ENCODE results near the gene CEP128.

CEP128 gene

DNA sequence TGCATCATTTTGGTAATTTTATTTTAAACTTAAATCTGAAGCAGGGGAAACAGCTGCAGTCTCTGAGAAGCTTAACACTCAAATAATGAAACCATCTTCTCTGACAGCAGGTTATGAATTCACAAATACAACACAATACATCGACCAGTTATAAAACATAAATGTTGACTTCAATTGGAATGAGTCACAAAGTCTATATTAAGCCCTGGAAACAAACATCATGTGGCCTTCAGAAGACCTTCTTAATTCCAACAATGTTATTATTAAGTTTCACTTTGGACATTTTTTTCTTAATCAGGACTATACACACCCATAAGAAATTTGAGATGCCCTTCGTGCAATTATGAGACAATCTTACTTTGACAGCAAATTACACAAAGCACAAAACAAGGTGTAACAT is 68.9 kb downstream of the CEP128 start:
- H3K27me3 ChIP-seq (ENCODE audit: control insufficient read depth, insufficient read depth, low read length), result no peaks in the 10 kb centered on the region
- no peaks in the 10 kb centered on the region for H3K4me1 ChIP-seq (ENCODE audit: control insufficient read depth, insufficient read depth, low read length)
- no peaks in the 10 kb centered on the region for H3K9me3 ChIP-seq (replicated peaks; ENCODE audit: low read length)
- H3K4me2 ChIP-seq (ENCODE audit: low read length), result no peak overlapping the region
- H3K4me3 ChIP-seq (ENCODE audit: low read length), result no peak overlapping the region
- H3K9ac ChIP-seq (ENCODE audit: low read depth, low read length), result no peak overlapping the region
- H3K36me3 ChIP-seq (ENCODE audit: insufficient read depth, low read length), result no peaks in the 10 kb centered on the region

DNA sequence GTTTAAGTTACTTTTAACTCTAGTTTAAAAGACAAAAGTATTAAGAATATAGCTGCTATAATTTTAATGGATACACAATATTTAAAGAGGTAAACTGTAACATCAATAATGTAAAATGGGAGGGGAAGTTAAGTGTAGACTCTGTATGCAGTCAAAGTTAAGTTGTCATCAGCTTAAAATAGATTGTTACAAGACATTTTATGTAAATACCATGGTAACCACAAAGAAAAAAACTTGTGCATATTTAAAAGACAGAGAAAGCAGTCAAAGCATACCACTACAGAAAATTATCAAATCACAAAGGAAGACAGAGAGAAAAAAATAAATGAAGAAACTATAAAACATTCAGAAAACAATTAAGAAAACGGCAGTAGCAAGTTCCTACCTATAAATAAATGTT is 73.3 kb downstream of the CEP128 start:
- H3K36me3 ChIP-seq (ENCODE audit: insufficient read depth, low read length), result no peaks in the 10 kb centered on the region

DNA sequence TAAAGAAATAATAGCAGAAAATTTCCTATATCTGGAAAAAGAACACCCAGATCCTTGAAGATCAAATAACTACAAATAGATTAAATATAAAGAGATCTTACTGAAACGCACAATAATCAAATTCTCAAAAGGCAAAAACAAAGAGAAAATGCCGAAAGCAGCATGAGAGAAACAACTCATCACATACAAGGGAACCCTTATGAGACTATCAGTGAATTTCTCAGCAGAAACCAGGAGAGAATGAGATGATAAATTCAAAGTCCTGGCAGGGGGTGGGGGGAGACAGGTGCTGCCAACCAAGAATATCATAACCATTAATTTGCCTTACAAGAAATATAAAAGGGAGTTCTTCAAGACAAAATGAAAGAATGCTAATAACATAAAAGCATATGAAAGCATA is 73.7 kb downstream of the CEP128 start:
- H3K4me3 ChIP-seq (ENCODE audit: low read length), result no peak overlapping the region
- H3K4me1 ChIP-seq (ENCODE audit: control insufficient read depth, insufficient read depth, low read length), result no peaks in the 10 kb centered on the region
- peaks cover 3% of the 10 kb centered on the region for H3K9me3 ChIP-seq (replicated peaks; ENCODE audit: low read length)
- no peaks in the 10 kb centered on the region for H3K36me3 ChIP-seq (ENCODE audit: insufficient read depth, low read length)
- H3K9ac ChIP-seq (ENCODE audit: low read depth, low read length), result no peak overlapping the region
- no peak overlapping the region for H3K4me2 ChIP-seq (ENCODE audit: low read length)
- no peaks in the 10 kb centered on the region for H3K27me3 ChIP-seq (ENCODE audit: control insufficient read depth, insufficient read depth, low read length)

More for the DNA sequence above, 73.3 kb downstream of the CEP128 start:
- no peak overlapping the region for H3K4me2 ChIP-seq (ENCODE audit: low read length)
- H3K9ac ChIP-seq (ENCODE audit: low read depth, low read length), result no peak overlapping the region
- H3K27me3 ChIP-seq (ENCODE audit: control insufficient read depth, insufficient read depth, low read length), result no peaks in the 10 kb centered on the region
- H3K4me1 ChIP-seq (ENCODE audit: control insufficient read depth, insufficient read depth, low read length), result no peaks in the 10 kb centered on the region
- H3K4me3 ChIP-seq (ENCODE audit: low read length), result no peak overlapping the region
- peaks cover 3% of the 10 kb centered on the region for H3K9me3 ChIP-seq (replicated peaks; ENCODE audit: low read length)

DNA sequence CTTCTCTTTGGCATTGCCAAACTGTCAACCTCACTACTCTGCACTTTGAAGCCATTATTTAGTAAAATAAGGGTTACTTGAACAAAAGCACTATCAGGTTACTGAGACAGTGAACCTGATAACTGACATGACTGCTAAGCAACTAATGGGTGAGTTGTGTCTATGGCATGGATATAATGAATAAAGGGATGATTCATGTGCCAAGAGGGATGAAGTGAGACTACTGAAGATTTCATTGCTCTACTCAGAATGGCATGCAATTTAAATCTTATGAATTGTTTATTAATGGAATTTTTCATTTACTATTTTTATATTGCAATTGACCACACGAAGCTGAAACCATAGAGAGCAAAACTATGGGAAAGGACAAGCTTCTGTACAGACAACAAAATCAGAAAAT is 74.4 kb downstream of the CEP128 start:
- H3K4me2 ChIP-seq (ENCODE audit: low read length), result no peak overlapping the region

DNA sequence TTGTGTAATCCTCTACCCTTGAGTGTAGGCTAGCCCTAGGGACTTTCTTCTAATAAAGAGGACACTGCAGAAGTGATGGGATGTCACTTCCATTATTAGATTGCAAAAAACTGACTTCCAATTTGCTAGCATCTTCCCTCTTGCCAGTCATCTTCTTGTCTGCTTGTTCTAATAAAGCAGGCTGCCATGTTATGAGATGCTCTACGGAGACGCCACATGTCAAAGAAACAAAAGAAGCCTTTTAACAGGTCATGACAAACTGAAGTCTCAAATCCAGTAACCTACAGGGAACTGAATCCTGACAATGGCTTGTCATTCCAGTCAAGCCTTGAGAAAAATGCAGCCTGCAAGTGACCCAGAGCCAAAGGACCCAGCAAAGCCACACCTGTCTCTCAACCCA is 76.0 kb downstream of the CEP128 start:
- Histone ChIP-seq H3K9ac (ENCODE audit: low read depth, low read length) (no peak overlapping the region), H3K4me1 (ENCODE audit: control insufficient read depth, insufficient read depth, low read length) (no peaks in the 10 kb centered on the region), H3K4me3 (ENCODE audit: low read length) (no peak overlapping the region), H3K36me3 (ENCODE audit: insufficient read depth, low read length) (no peaks in the 10 kb centered on the region), H3K4me2 (ENCODE audit: low read length) (no peak overlapping the region), H3K9me3 (replicated peaks; ENCODE audit: low read length) (peaks cover 3% of the 10 kb centered on the region), H3K27me3 (ENCODE audit: control insufficient read depth, insufficient read depth, low read length) (no peaks in the 10 kb centered on the region)

More for the DNA sequence above, 74.4 kb downstream of the CEP128 start:
- Histone ChIP-seq H3K4me3 (ENCODE audit: low read length) (no peak overlapping the region), H3K9ac (ENCODE audit: low read depth, low read length) (no peak overlapping the region), H3K9me3 (replicated peaks; ENCODE audit: low read length) (peaks cover 3% of the 10 kb centered on the region), H3K36me3 (ENCODE audit: insufficient read depth, low read length) (no peaks in the 10 kb centered on the region), H3K4me1 (ENCODE audit: control insufficient read depth, insufficient read depth, low read length) (no peaks in the 10 kb centered on the region), H3K27me3 (ENCODE audit: control insufficient read depth, insufficient read depth, low read length) (no peaks in the 10 kb centered on the region)

DNA sequence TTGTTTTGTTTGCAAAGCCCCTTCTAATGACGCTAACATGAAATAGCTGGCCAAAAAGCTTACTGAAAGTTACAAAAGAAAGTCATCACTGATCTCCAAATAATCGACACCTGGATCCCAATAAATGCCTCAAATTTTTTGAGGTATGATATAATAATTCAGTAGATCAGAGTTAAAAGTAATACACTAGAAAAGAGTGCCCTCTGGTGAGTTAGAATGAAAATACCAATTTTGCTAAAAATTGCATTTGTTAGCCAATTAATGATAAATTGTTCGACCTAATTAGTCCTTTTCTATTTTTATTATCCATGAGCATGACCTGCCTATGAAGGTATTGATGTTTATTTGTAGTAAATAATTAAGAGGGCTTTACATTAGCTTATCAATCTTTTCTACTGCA is 78.6 kb downstream of the CEP128 start:
- no peaks in the 10 kb centered on the region for H3K27me3 ChIP-seq (ENCODE audit: control insufficient read depth, insufficient read depth, low read length)
- H3K9ac ChIP-seq (ENCODE audit: low read depth, low read length), result no peak overlapping the region
- no peaks in the 10 kb centered on the region for H3K4me1 ChIP-seq (ENCODE audit: control insufficient read depth, insufficient read depth, low read length)
- H3K9me3 ChIP-seq (replicated peaks; ENCODE audit: low read length), result peaks cover 3% of the 10 kb centered on the region
- H3K4me2 ChIP-seq (ENCODE audit: low read length), result no peak overlapping the region
- H3K36me3 ChIP-seq (ENCODE audit: insufficient read depth, low read length), result no peaks in the 10 kb centered on the region
- H3K4me3 ChIP-seq (ENCODE audit: low read length), result no peak overlapping the region

DNA sequence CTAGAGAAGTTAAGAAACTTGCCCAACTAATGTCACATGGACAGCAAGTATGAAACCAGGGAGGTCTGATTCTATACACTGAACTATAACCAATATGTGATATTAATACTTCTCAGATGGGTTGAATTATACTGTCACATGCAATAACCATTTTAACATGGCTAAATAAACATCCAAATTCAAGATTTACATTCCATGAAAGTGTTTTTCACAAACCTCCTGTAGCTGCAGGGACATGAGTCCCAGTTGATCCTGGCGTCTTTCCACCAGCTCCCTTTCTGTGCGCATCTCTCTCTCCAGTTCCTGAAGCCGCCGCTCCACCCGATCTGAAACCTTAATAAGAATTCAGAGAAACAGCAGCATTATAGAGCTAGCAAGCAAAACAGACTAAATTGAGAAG is 79.0 kb downstream of the CEP128 start:
- Histone ChIP-seq H3K9me3 (replicated peaks; ENCODE audit: low read length) (peaks cover 3% of the 10 kb centered on the region), H3K4me2 (ENCODE audit: low read length) (no peak overlapping the region), H3K4me1 (ENCODE audit: control insufficient read depth, insufficient read depth, low read length) (no peaks in the 10 kb centered on the region), H3K36me3 (ENCODE audit: insufficient read depth, low read length) (no peaks in the 10 kb centered on the region), H3K9ac (ENCODE audit: low read depth, low read length) (no peak overlapping the region), H3K4me3 (ENCODE audit: low read length) (no peak overlapping the region), H3K27me3 (ENCODE audit: control insufficient read depth, insufficient read depth, low read length) (no peaks in the 10 kb centered on the region)

DNA sequence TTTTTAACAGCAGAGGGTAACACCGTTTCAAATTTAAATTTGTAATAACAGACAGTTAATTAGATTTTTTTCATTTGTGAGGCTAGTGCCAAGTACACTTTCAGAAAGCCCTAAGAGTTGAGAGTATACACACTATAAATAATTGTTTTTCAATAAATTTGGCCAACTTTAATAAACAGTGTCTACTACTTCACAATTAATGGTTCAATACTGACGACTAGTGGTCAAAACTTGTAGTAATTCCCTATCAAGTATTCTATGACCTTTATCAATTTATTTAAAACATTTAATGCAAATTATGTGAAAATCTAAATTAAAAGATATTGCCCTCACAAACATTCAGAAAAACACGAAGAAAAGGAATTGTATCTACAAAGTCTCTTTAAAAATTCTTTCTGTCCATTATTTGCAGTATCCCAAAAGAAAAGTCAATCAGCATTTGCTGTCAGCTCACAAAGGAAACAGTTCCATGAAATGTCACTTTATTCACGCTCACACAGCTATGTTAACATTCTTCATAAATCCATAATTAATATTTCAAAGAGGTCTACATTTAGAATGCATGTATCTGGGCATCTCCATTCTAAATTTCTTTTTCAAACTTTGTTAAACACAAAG is 91.2 kb downstream of the CEP128 start:
- Histone ChIP-seq H3K27me3 (ENCODE audit: control insufficient read depth, insufficient read depth, low read length) (no peaks in the 10 kb centered on the region), H3K4me3 (ENCODE audit: low read length) (no peak overlapping the region), H3K9me3 (replicated peaks; ENCODE audit: low read length) (no peaks in the 10 kb centered on the region), H3K4me2 (ENCODE audit: low read length) (peak overlapping the region; percentile 11), H3K4me1 (ENCODE audit: control insufficient read depth, insufficient read depth, low read length) (peaks cover 11% of the 10 kb centered on the region), H3K36me3 (ENCODE audit: insufficient read depth, low read length) (no peaks in the 10 kb centered on the region), H3K9ac (ENCODE audit: low read depth, low read length) (no peak overlapping the region)

DNA sequence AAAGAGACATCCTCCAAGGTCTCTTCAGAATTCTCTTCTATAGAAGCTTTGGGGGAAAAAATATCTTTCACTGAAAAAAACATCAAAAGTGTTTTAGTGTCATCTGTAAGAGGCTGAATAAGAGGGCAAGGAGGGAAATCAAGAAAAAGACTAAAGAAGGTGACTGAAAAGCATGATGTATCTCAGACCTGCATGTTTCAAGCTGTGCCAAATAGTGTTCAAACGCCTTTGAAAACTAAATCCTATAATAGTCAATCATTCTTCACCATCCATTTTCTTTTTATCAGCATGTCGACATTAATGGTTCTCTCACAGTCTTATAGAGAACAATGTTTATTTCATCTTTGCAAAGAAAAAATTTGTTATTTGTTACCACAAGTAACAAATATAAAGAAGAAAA is 94.5 kb downstream of the CEP128 start:
- H3K9ac ChIP-seq (ENCODE audit: low read depth, low read length), result no peak overlapping the region
- H3K4me3 ChIP-seq (ENCODE audit: low read length), result no peak overlapping the region
- H3K9me3 ChIP-seq (replicated peaks; ENCODE audit: low read length), result no peaks in the 10 kb centered on the region
- H3K36me3 ChIP-seq (ENCODE audit: insufficient read depth, low read length), result no peaks in the 10 kb centered on the region
- H3K4me2 ChIP-seq (ENCODE audit: low read length), result no peak overlapping the region
- no peaks in the 10 kb centered on the region for H3K27me3 ChIP-seq (ENCODE audit: control insufficient read depth, insufficient read depth, low read length)
- H3K4me1 ChIP-seq (ENCODE audit: control insufficient read depth, insufficient read depth, low read length), result peaks cover 11% of the 10 kb centered on the region

DNA sequence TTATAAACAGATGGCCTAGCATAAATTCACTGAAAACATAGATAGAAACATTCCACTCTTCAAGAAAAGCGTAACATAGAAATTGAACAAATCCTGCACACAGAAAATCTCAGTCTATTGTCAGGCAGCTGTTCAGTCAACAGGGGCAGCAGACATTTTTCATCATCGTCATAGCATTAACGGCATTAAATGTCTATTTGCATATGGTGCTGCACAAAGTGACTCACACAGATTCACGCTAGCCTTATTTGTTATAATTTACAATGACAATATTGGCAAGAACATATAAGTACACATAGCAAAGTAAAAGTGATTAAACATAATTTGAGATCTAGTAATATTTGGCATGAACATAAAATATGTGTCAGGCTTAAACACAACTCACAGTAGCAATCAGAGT is 95.7 kb downstream of the CEP128 start:
- no peak overlapping the region for H3K9ac ChIP-seq (ENCODE audit: low read depth, low read length)
- H3K36me3 ChIP-seq (ENCODE audit: insufficient read depth, low read length), result no peaks in the 10 kb centered on the region
- no peak overlapping the region for H3K4me3 ChIP-seq (ENCODE audit: low read length)
- H3K27me3 ChIP-seq (ENCODE audit: control insufficient read depth, insufficient read depth, low read length), result no peaks in the 10 kb centered on the region
- no peak overlapping the region for H3K4me2 ChIP-seq (ENCODE audit: low read length)
- peaks cover 11% of the 10 kb centered on the region for H3K4me1 ChIP-seq (ENCODE audit: control insufficient read depth, insufficient read depth, low read length)
- H3K9me3 ChIP-seq (replicated peaks; ENCODE audit: low read length), result no peaks in the 10 kb centered on the region

DNA sequence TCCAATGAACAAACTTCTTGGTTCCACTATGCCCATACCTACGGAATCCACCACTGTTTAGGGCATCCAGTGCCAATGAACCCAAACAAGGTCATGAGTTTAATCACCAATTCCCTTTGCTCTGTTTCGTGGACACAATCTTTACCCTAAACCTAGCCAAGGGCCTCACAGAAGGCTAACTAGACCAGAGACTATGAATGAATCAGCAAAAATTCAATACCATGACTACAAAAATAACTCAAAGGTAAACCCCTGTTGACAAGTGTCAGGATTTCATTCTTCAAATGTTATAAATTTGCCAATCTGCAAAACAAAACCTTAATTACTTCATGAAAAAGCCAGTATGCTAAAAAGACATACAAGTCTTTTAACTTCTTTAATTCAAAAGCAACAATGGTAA is 96.7 kb downstream of the CEP128 start:
- H3K4me2 ChIP-seq (ENCODE audit: low read length), result no peak overlapping the region
- H3K9ac ChIP-seq (ENCODE audit: low read depth, low read length), result no peak overlapping the region
- H3K27me3 ChIP-seq (ENCODE audit: control insufficient read depth, insufficient read depth, low read length), result no peaks in the 10 kb centered on the region
- H3K4me3 ChIP-seq (ENCODE audit: low read length), result no peak overlapping the region
- H3K9me3 ChIP-seq (replicated peaks; ENCODE audit: low read length), result no peaks in the 10 kb centered on the region
- H3K36me3 ChIP-seq (ENCODE audit: insufficient read depth, low read length), result no peaks in the 10 kb centered on the region
- peaks cover 11% of the 10 kb centered on the region for H3K4me1 ChIP-seq (ENCODE audit: control insufficient read depth, insufficient read depth, low read length)

DNA sequence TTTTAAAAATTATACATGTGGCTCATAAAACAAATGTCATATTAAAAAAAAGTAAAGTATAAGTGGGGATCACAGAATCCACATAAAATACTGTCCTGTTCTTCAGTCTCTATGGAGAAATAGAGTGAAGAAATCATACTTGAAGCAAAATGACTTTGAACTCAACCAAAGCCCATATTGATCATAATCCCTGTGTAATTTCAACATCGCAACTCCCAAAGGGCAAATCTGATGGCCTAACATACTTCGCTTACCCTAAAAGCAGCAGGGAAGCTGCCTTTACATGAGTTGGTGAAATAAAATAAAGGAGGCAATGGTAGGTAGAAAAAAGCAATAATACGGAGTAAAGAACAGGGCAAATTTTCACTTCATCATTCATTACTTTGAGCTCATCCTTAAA is 101.8 kb downstream of the CEP128 start:
- Histone ChIP-seq H3K9ac (ENCODE audit: low read depth, low read length) (no peak overlapping the region), H3K9me3 (replicated peaks; ENCODE audit: low read length) (no peaks in the 10 kb centered on the region), H3K4me1 (ENCODE audit: control insufficient read depth, insufficient read depth, low read length) (no peaks in the 10 kb centered on the region), H3K4me3 (ENCODE audit: low read length) (no peak overlapping the region), H3K4me2 (ENCODE audit: low read length) (no peak overlapping the region), H3K36me3 (ENCODE audit: insufficient read depth, low read length) (no peaks in the 10 kb centered on the region), H3K27me3 (ENCODE audit: control insufficient read depth, insufficient read depth, low read length) (no peaks in the 10 kb centered on the region)

All from skeletal muscle satellite cell (primary cell).